Testis (tissue), 2 donors: ENCODE results near the gene CACNG6.

Experiments used
- CTCF ChIP-seq, 3 experiments: fragments of 450-650 bp in 2 of 3; fragments of 200-600 bp in 1 of 3; sonication (generic) in 1 of 3; IDR thresholded peaks; one replicate each; pipeline ENCODE4 v1.5.1; 2016 to 2019; ENCODE audit warnings: antibody characterized with exemption in 3 of 3, mild to moderate bottlenecking in 2 of 3, moderate library complexity in 1 of 3
- POLR2A ChIP-seq: fragments of 450-650 bp; IDR thresholded peaks from one replicate; pipeline ENCODE4 v1.6.1; 2017; ENCODE audit warnings: antibody characterized with exemption, mild to moderate bottlenecking, moderate library complexity

DNA sequence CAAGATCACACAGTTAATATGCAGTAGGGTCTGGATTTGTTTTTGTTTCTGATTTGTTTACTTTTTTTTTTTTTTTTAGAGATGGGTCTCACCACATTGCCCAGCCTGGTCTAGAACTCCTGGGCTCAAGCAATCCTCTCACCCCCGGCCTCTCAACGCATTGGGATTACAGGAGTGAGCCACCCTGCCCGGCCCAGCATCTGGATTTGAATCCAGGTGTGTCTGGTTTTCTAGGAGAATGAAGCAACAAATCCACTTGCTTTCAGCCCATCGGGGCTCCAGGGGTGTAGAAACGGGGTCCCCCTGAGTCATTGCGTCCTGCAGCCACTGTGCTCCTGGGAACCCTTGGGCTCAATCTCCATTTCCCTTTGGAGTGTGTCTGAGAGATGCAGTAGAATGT, 22.1 kb upstream of the CACNG6 start:
- TF ChIP-seq POLR2A (no peak), CTCF (IDR thresholded peaks at IDR 0.05) (no peak)
